GM21576 (cell line): ENCODE results near the gene XXYLT1.

Experiments used
- ATAC-seq: cut with Tn5 transposase; IDR thresholded peaks from one replicate; pipeline ENCODE4 v1.9.1; 2021; ENCODE audit warnings: mild to moderate bottlenecking, moderate library complexity; ENCODE audit not compliant: unreplicated experiment

The XXYLT1 gene

GRCh38 chr3:195085356-195086130 lies 185.4 kb downstream of the XXYLT1 start:
- ATAC-seq: no peak

GRCh38 chr3:195084746-195085145 lies 186.2 kb downstream of the XXYLT1 start:
- no peak for ATAC-seq

GRCh38 chr3:195083659-195084058 lies 187.3 kb downstream of the XXYLT1 start:
- no peak for ATAC-seq

GRCh38 chr3:195082811-195083210 lies 188.1 kb downstream of the XXYLT1 start:
- no peak for ATAC-seq

GRCh38 chr3:195081242-195081963 lies 189.6 kb downstream of the XXYLT1 start:
- ATAC-seq: no peak

GRCh38 chr3:195080571-195081151 lies 190.3 kb downstream of the XXYLT1 start:
- ATAC-seq: no peak

GRCh38 chr3:195080125-195080524 lies 190.8 kb downstream of the XXYLT1 start:
- no peak for ATAC-seq

GRCh38 chr3:195079636-195080035 lies 191.3 kb downstream of the XXYLT1 start:
- no peak for ATAC-seq

- ATAC-seq: no peak
These were observed 192.0 kb downstream of the XXYLT1 start for GRCh38 chr3:195078891-195079440.

- ATAC-seq: no peak
These were observed 193.1 kb downstream of the XXYLT1 start for GRCh38 chr3:195077611-195078540.

GRCh38 chr3:195076981-195077610 lies 193.9 kb downstream of the XXYLT1 start:
- ATAC-seq: no peak

GRCh38 chr3:195075941-195076875 lies 194.8 kb downstream of the XXYLT1 start:
- ATAC-seq: no peak

- ATAC-seq: no peak
These were observed 195.6 kb downstream of the XXYLT1 start for GRCh38 chr3:195075199-195075940.

- no peak for ATAC-seq
These were observed 196.8 kb downstream of the XXYLT1 start for GRCh38 chr3:195073866-195074860.

- no peak for ATAC-seq
These were observed 197.9 kb downstream of the XXYLT1 start for GRCh38 chr3:195072916-195073564.
